ENCODE data around the gene AGAP1.

AGAP1 gene

GRCh38 chr2:235670974-235671787, 177.3 kb downstream of the AGAP1 start:
- DNase-seq: no peak

GRCh38 chr2:235672720-235673119, 178.9 kb downstream of the AGAP1 start:
- DNase-seq: no peak

GRCh38 chr2:235674146-235674545, 180.3 kb downstream of the AGAP1 start:
- no peak for DNase-seq

GRCh38 chr2:235674812-235675211, 181.0 kb downstream of the AGAP1 start:
- no peak for DNase-seq

GRCh38 chr2:235675678-235676535, 182.1 kb downstream of the AGAP1 start:
- no peak for DNase-seq

GRCh38 chr2:235676536-235676799, 182.6 kb downstream of the AGAP1 start:
- DNase-seq: no peak

GRCh38 chr2:235677276-235677788, 183.5 kb downstream of the AGAP1 start:
- no peak for DNase-seq

GRCh38 chr2:235677937-235678336, 184.1 kb downstream of the AGAP1 start:
- no peak for DNase-seq

- no peak for DNase-seq
Observed at GRCh38 chr2:235678712-235679111, 184.9 kb downstream of the AGAP1 start.

GRCh38 chr2:235679471-235679870, 185.6 kb downstream of the AGAP1 start:
- no peak for DNase-seq

GRCh38 chr2:235685024-235685721, 191.3 kb downstream of the AGAP1 start:
- DNase-seq: no peak

- DNase-seq: no peak
Observed at GRCh38 chr2:235688511-235689426, 194.9 kb downstream of the AGAP1 start.

GRCh38 chr2:235689427-235689853, 195.6 kb downstream of the AGAP1 start:
- no peak for DNase-seq

GRCh38 chr2:235690082-235690808, 196.4 kb downstream of the AGAP1 start:
- no peak for DNase-seq

- no peak for DNase-seq
Observed at GRCh38 chr2:235690809-235691450, 197.1 kb downstream of the AGAP1 start.

GRCh38 chr2:235692076-235692475, 198.2 kb downstream of the AGAP1 start:
- no peak for DNase-seq

- no peak for DNase-seq
Observed at GRCh38 chr2:235692671-235693171, 198.9 kb downstream of the AGAP1 start.

GRCh38 chr2:235693279-235693678, 199.4 kb downstream of the AGAP1 start:
- DNase-seq: no peak

- DNase-seq: no peak
Observed at GRCh38 chr2:235694721-235695601, 201.1 kb downstream of the AGAP1 start.

GRCh38 chr2:235695602-235695895, 201.7 kb downstream of the AGAP1 start:
- no peak for DNase-seq
